ENCODE results near the gene ATP8A2. TPM values are rescaled to one million over a fixed set of nuclear protein-coding genes. Genes with fewer than 3 reads are reported as not detected.

The ATP8A2 gene
- total RNA-seq, 5 donors from 2014 or later (not counting 1 experiment from before 2014, with no cell fraction given), result 0.39 to 0.85 (median 0.73) TPM

DNA sequence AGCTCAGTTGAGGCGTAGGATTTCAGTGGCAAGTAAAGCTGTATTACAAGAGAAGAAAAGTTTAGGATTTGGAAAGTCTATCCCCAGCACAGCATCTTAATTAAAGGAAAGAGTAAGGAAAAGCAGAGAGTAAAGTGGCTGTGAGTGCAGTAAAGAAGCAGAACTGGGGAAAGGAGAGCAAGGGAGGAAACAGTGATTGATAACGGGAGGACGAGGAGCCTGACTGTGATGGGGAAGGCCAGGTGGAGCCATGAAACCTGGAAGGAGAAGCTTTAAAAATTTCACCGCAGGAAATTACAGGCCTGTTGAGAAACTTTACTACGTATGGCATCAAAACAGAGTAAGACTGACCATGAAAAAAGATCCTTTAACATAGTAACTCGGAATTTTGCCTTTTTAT lies 504.5 kb downstream of the ATP8A2 start:
- DNase-seq (no peak), ATAC-seq (replicated peaks in 1 of 4) (no peak)
- Histone ChIP-seq H3K4me3 (ENCODE audit: control insufficient read depth in 1 of 2, extremely low read depth in 1 of 2, low read length in 1 of 2) (no peak overlapping the region), H3K27ac (ENCODE audit: low read length) (no peak overlapping the region), H3K27me3 (replicated peaks in 1 of 2; ENCODE audit: control insufficient read depth in 2 of 2, extremely low read depth in 1 of 2, insufficient read depth in 2 of 2, low read length in 1 of 2) (no peaks in the 10 kb centered on the region), H3K9me3 (no peaks in the 10 kb centered on the region), H3K4me1 (ENCODE audit: control insufficient read depth in 1 of 2, extremely low read depth in 1 of 2, insufficient read depth in 2 of 2, low read length in 2 of 2) (peaks cover 34 to 48% of the 10 kb centered on the region in 2 experiments), H3K36me3 (ENCODE audit: control insufficient read depth in 2 of 2, extremely low read depth in 1 of 2, insufficient read depth in 1 of 2, low read length in 1 of 2) (no peaks in the 10 kb centered on the region)
- Mint-ChIP-seq H3K36me3 (no peaks in the 10 kb centered on the region), H3K27ac (peak overlapping the region; percentile 68 to 87), H3K27me3 (no peaks in the 10 kb centered on the region), H3K4me3 (peak overlapping the region in 1 of 3 donors; percentile 69), H3K4me1 (peaks cover 72 to 79% (median 76%) of the 10 kb centered on the region in 3 donors), H3K9me3 (peaks cover 0 to 10% (median 4%) of the 10 kb centered on the region in 3 donors)
- CTCF ChIA-PET, result interaction anchor here in 1 of 2 donors (1.1 kb wide), 1 partner anchor 24 kb away, joined by 4 read pairs; no protein-coding TSS in a partner anchor
- POLR2A ChIA-PET, result interaction anchor here in 1 of 2 donors (0.6 to 1.0 kb wide), 2 partner anchors 26 to 107 kb away, joined by 3 to 5 read pairs; no protein-coding TSS in a partner anchor
- 90% methylated on average over 3 of the region's 6 CpGs for WGBS (ENCODE audit: insufficient coverage)

DNA sequence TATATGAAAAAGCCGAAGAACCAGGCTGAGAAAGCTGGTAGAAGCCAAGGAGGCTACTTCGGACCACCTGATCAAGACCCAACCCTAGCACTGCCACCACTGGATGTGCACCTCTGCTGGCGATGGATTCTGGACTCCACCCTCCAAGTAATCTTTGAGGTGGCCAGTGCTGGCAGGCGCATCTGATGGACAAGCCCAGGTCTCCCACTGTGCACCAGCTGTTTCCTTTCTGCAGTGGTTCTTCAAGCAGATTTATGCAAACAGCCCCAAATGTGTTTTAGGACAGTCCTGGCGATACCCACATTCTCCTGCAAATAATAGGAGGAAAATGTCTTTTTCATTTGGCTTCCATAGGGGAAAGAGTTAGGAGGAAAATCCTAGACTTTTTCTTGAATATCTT lies 507.7 kb downstream of the ATP8A2 start:
- H3K4me3 ChIP-seq (ENCODE audit: control insufficient read depth in 1 of 2, extremely low read depth in 1 of 2, low read length in 1 of 2), result no peak overlapping the region
- Mint-ChIP-seq H3K27me3 (no peaks in the 10 kb centered on the region), H3K4me1 (peaks cover 72 to 80% (median 78%) of the 10 kb centered on the region in 3 donors), H3K9me3 (peaks cover 0 to 6% (median under 1%) of the 10 kb centered on the region in 3 donors), H3K27ac (no peak overlapping the region), H3K4me3 (no peak overlapping the region), H3K36me3 (no peaks in the 10 kb centered on the region)
- CTCF ChIA-PET, result no interaction called here
- no peaks in the 10 kb centered on the region for H3K27me3 ChIP-seq (replicated peaks in 1 of 2; ENCODE audit: control insufficient read depth in 2 of 2, extremely low read depth in 1 of 2, insufficient read depth in 2 of 2, low read length in 1 of 2)
- H3K9me3 ChIP-seq, result no peaks in the 10 kb centered on the region
- WGBS (ENCODE audit: insufficient coverage), result 89% methylated on average over 4 of the region's 5 CpGs
- H3K4me1 ChIP-seq (ENCODE audit: control insufficient read depth in 1 of 2, extremely low read depth in 1 of 2, insufficient read depth in 2 of 2, low read length in 2 of 2), result peaks cover 45 to 48% of the 10 kb centered on the region in 2 experiments
- ATAC-seq (replicated peaks in 1 of 4), result no peak
- POLR2A ChIA-PET, result no interaction called here
- no peak for DNase-seq
- H3K36me3 ChIP-seq (ENCODE audit: control insufficient read depth in 2 of 2, extremely low read depth in 1 of 2, insufficient read depth in 1 of 2, low read length in 1 of 2), result no peaks in the 10 kb centered on the region
- H3K27ac ChIP-seq (ENCODE audit: low read length), result no peak overlapping the region

DNA sequence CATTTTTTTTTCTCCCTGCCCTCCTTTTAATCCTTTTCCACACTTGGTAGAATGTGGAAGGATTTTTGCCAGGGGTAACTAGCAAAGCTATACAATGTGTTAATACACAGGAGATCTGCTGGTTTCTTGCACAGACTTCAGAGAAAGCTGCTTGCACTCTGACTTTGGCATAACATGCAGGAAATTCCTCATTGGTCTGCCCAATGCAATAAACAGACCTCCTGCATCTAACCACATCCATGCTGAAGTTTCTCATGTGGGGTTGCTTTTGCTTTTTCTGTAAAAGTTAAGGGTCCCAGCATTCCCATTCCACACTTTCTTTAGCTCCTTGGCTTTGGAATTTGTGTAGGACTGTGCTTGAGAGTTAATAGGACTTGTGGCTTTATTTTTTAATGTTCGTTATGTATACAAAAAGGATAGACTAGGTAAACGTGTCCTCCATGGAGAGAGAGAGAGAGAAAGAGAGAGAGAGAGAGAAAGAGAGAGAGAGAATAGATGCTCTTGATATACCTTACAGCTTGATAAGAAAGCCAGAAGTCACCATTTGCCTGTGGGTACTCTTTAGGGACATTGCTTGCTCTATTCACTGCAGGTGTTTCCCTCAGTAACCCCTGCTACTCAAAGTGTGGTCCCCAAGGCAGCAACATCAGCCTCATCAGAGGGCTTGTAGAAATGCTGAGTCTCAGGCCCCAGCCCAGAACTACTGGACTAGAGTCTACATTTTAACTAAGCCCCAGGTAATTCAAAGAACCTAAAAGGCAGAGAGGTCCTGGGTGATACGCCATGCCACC lies 509.6 kb downstream of the ATP8A2 start:
- POLR2A ChIA-PET, result no interaction called here
- peak; percentile 39 to 63 (median 56) for ATAC-seq (replicated peaks in 1 of 4)
- Histone ChIP-seq H3K27me3 (replicated peaks in 1 of 2; ENCODE audit: control insufficient read depth in 2 of 2, extremely low read depth in 1 of 2, insufficient read depth in 2 of 2, low read length in 1 of 2) (no peaks in the 10 kb centered on the region), H3K4me1 (ENCODE audit: control insufficient read depth in 1 of 2, extremely low read depth in 1 of 2, insufficient read depth in 2 of 2, low read length in 2 of 2) (peaks cover 33 to 36% of the 10 kb centered on the region in 2 experiments), H3K4me3 (ENCODE audit: control insufficient read depth in 1 of 2, extremely low read depth in 1 of 2, low read length in 1 of 2) (no peak overlapping the region), H3K27ac (ENCODE audit: low read length) (no peak overlapping the region), H3K9me3 (no peaks in the 10 kb centered on the region), H3K36me3 (ENCODE audit: control insufficient read depth in 2 of 2, extremely low read depth in 1 of 2, insufficient read depth in 1 of 2, low read length in 1 of 2) (no peaks in the 10 kb centered on the region)
- Mint-ChIP-seq H3K36me3 (no peaks in the 10 kb centered on the region), H3K4me1 (peaks cover 58 to 73% (median 68%) of the 10 kb centered on the region in 3 donors), H3K9me3 (no peaks in the 10 kb centered on the region), H3K27me3 (no peaks in the 10 kb centered on the region), H3K4me3 (peak overlapping the region in 1 of 3 donors; percentile 63), H3K27ac (peak overlapping the region; percentile 24 to 76)
- CTCF ChIA-PET, result no interaction called here
- 72% methylated on average over 3 of the region's 3 CpGs for WGBS (ENCODE audit: insufficient coverage)
- peak in 2 of 35 experiments; percentile 9 to 31 for DNase-seq

DNA sequence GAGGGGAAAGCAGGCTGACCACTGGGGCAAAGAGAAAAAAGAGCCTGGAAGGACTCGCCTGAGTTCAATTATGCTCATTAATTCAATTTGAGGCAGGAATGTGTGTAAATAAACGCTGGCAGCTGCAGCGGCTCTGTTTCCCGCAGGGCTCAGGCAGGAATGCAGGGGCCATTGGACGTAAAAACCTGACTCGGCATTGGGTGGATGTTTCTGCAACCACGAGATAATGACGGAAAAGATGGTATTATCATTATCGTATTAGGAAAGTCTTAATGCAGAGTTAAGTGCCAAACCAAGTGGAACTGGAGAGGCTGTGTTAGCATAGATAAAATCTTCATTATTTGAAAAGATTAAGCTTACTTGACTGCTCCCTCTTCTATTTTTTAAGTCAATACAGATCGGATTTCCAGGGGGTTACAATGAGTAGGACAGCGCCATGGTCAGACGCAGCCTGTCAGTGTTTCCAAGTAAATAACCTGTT lies 510.2 kb downstream of the ATP8A2 start:
- CTCF ChIA-PET, result no interaction called here
- Histone ChIP-seq H3K36me3 (ENCODE audit: control insufficient read depth in 2 of 2, extremely low read depth in 1 of 2, insufficient read depth in 1 of 2, low read length in 1 of 2) (no peaks in the 10 kb centered on the region), H3K4me1 (ENCODE audit: control insufficient read depth in 1 of 2, extremely low read depth in 1 of 2, insufficient read depth in 2 of 2, low read length in 2 of 2) (peaks cover 33 to 36% of the 10 kb centered on the region in 2 experiments), H3K27me3 (replicated peaks in 1 of 2; ENCODE audit: control insufficient read depth in 2 of 2, extremely low read depth in 1 of 2, insufficient read depth in 2 of 2, low read length in 1 of 2) (no peaks in the 10 kb centered on the region), H3K9me3 (no peaks in the 10 kb centered on the region), H3K4me3 (ENCODE audit: control insufficient read depth in 1 of 2, extremely low read depth in 1 of 2, low read length in 1 of 2) (no peak overlapping the region), H3K27ac (ENCODE audit: low read length) (no peak overlapping the region)
- peaks cover 60 to 75% (median 69%) of the 10 kb centered on the region in 3 donors for H3K4me1 Mint-ChIP-seq
- DNase-seq, result no peak
- no peaks in the 10 kb centered on the region for H3K27me3 Mint-ChIP-seq
- H3K9me3 Mint-ChIP-seq, result no peaks in the 10 kb centered on the region
- WGBS (ENCODE audit: insufficient coverage), result 83% methylated on average over 6 of the region's 12 CpGs
- peak overlapping the region in 1 of 2 donors; percentile 20 for H3K27ac Mint-ChIP-seq
- POLR2A ChIA-PET, result interaction anchor here in 1 of 2 donors (0.6 kb wide), 1 partner anchor 130 kb away, joined by 6 read pairs; no protein-coding TSS in a partner anchor
- ATAC-seq (replicated peaks in 1 of 4), result no peak
- H3K4me3 Mint-ChIP-seq, result peak overlapping the region in 1 of 3 donors; percentile 63
- no peaks in the 10 kb centered on the region for H3K36me3 Mint-ChIP-seq

DNA sequence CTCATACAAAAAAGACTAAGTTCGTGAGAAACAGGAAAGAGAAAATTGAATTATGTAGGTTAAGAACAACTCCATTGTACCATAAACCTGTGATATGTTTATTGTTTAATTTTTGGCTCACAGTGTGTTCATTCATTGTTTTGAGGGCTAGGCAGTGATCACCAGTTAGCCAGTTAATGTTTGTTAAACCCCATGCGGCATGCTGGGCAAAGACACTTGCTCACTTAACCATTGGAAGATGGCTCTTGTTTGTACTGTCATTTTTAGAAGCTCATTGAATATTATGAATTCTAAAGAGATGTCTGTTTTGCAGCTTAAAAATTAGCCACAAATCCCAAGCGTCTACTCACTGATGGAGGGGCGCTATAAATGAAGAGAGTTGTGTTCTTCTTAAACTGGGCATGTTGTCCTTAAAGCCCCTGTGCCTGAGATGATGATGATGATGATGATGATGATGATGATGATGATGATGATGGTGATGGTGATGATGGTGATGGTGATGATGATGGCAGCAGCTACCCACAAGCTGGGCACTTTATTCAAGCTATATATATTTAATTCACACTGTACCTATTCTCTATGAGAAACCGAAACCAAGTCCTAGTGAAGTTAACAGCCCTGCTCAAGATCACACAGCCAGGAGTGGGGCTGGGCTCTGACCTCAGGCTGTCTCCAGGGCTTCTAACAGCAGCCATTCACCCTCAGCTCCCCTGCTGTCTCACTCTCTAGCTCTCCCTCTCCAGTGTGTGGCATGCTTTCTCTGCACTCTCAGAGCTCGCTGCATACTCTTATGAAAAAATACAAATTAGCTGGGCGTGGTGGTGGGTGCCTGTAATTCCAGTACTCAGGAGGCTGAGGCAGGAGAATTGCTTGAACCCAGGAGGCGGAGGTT lies 510.9 kb downstream of the ATP8A2 start:
- 78% methylated on average over 3 of the region's 8 CpGs for WGBS (ENCODE audit: insufficient coverage)
- peak overlapping the region; percentile 49 to 65 for H3K27ac Mint-ChIP-seq
- H3K36me3 Mint-ChIP-seq, result no peaks in the 10 kb centered on the region
- H3K27me3 Mint-ChIP-seq, result no peaks in the 10 kb centered on the region
- ATAC-seq (replicated peaks in 1 of 4) (peak; percentile 64 to 95 (median 66)), DNase-seq (peak in 19 of 35 experiments; percentile 5 to 54 (median 27))
- H3K9me3 Mint-ChIP-seq, result no peaks in the 10 kb centered on the region
- Histone ChIP-seq H3K4me1 (ENCODE audit: control insufficient read depth in 1 of 2, extremely low read depth in 1 of 2, insufficient read depth in 2 of 2, low read length in 2 of 2) (peaks cover 29 to 38% of the 10 kb centered on the region in 2 experiments), H3K9me3 (no peaks in the 10 kb centered on the region), H3K36me3 (ENCODE audit: control insufficient read depth in 2 of 2, extremely low read depth in 1 of 2, insufficient read depth in 1 of 2, low read length in 1 of 2) (no peaks in the 10 kb centered on the region), H3K27me3 (replicated peaks in 1 of 2; ENCODE audit: control insufficient read depth in 2 of 2, extremely low read depth in 1 of 2, insufficient read depth in 2 of 2, low read length in 1 of 2) (no peaks in the 10 kb centered on the region), H3K27ac (ENCODE audit: low read length) (no peak overlapping the region), H3K4me3 (ENCODE audit: control insufficient read depth in 1 of 2, extremely low read depth in 1 of 2, low read length in 1 of 2) (no peak overlapping the region)
- CTCF ChIA-PET, result no interaction called here
- POLR2A ChIA-PET, result interaction anchor here in 1 of 2 donors (0.6 kb wide), 1 partner anchor 130 kb away, joined by 6 read pairs; no protein-coding TSS in a partner anchor
- peaks cover 58 to 74% (median 64%) of the 10 kb centered on the region in 3 donors for H3K4me1 Mint-ChIP-seq
- H3K4me3 Mint-ChIP-seq, result peak overlapping the region in 1 of 3 donors; percentile 63

DNA sequence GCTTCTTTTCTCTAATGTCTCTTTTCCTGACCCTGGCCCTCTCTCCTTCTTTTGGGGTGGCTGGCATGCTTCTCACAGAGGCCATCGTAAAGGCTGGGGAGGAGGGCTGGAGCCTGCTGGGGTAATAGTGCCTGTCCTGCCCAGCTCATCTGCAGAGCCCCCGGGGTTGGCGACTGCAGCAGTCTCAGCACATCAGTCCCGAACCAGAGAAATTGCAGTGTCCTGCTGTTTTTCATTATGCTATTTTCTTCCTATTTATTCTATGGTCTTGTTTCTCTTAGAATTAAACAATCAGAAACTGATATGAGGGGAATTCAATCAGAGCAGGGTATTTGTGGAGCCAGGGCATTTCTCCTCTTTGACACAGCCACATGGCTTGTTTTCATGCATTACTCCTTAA lies 513.6 kb downstream of the ATP8A2 start:
- Histone ChIP-seq H3K4me1 (ENCODE audit: control insufficient read depth in 1 of 2, extremely low read depth in 1 of 2, insufficient read depth in 2 of 2, low read length in 2 of 2) (peaks cover 24 to 42% of the 10 kb centered on the region in 2 experiments), H3K27me3 (replicated peaks in 1 of 2; ENCODE audit: control insufficient read depth in 2 of 2, extremely low read depth in 1 of 2, insufficient read depth in 2 of 2, low read length in 1 of 2) (no peaks in the 10 kb centered on the region), H3K36me3 (ENCODE audit: control insufficient read depth in 2 of 2, extremely low read depth in 1 of 2, insufficient read depth in 1 of 2, low read length in 1 of 2) (no peaks in the 10 kb centered on the region), H3K27ac (ENCODE audit: low read length) (no peak overlapping the region), H3K4me3 (ENCODE audit: control insufficient read depth in 1 of 2, extremely low read depth in 1 of 2, low read length in 1 of 2) (no peak overlapping the region), H3K9me3 (no peaks in the 10 kb centered on the region)
- WGBS (ENCODE audit: insufficient coverage), result 83% methylated on average over 1 of the region's 4 CpGs
- POLR2A ChIA-PET, result no interaction called here
- no peak overlapping the region for H3K4me3 Mint-ChIP-seq
- CTCF ChIA-PET, result no interaction called here
- H3K9me3 Mint-ChIP-seq, result no peaks in the 10 kb centered on the region
- H3K27ac Mint-ChIP-seq, result no peak overlapping the region
- DNase-seq, result no peak
- no peak for ATAC-seq (replicated peaks in 1 of 4)
- H3K4me1 Mint-ChIP-seq, result peaks cover 60 to 73% (median 64%) of the 10 kb centered on the region in 3 donors
- H3K27me3 Mint-ChIP-seq, result no peaks in the 10 kb centered on the region
- H3K36me3 Mint-ChIP-seq, result no peaks in the 10 kb centered on the region
